ENCODE results near the gene VEZF1. TPM values are rescaled to one million over a fixed set of nuclear protein-coding genes. Genes with fewer than 3 reads are reported as not detected.
A peak's percentile ranks its signal among the peaks of the same experiment; 100 is the strongest.

Gene VEZF1
- total and polyA plus RNA-seq, 4 donors, result 18.0 to 78.9 (median 43.9) TPM

- no peak for DNase-seq
- H3K4me1 ChIP-seq (ENCODE audit: control insufficient read depth in 5 of 5, insufficient read depth in 5 of 5, low read length in 5 of 5), result peaks cover 8 to 31% (median 15%) of the 10 kb centered on the region in 5 donors
- no peak overlapping the region for H3K4me3 ChIP-seq
- H3K9ac ChIP-seq (ENCODE audit: insufficient read depth in 1 of 2, low read length in 2 of 2), result no peak overlapping the region
- no peak for ATAC-seq (ENCODE audit: insufficient read depth, low FRiP score)
- no peak overlapping the region for H3K27ac ChIP-seq (ENCODE audit: low read depth in 1 of 2, low read length in 1 of 2)
- no peaks in the 10 kb centered on the region for H3K27me3 ChIP-seq (ENCODE audit: control insufficient read depth in 3 of 3, insufficient read depth in 3 of 3, low read length in 2 of 3)
- TF ChIP-seq, protein P1, sequence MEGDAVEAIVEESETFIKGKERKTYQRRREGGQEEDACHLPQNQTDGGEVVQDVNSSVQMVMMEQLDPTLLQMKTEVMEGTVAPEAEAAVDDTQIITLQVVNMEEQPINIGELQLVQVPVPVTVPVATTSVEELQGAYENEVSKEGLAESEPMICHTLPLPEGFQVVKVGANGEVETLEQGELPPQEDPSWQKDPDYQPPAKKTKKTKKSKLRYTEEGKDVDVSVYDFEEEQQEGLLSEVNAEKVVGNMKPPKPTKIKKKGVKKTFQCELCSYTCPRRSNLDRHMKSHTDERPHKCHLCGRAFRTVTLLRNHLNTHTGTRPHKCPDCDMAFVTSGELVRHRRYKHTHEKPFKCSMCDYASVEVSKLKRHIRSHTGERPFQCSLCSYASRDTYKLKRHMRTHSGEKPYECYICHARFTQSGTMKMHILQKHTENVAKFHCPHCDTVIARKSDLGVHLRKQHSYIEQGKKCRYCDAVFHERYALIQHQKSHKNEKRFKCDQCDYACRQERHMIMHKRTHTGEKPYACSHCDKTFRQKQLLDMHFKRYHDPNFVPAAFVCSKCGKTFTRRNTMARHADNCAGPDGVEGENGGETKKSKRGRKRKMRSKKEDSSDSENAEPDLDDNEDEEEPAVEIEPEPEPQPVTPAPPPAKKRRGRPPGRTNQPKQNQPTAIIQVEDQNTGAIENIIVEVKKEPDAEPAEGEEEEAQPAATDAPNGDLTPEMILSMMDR (IDR thresholded peaks at IDR 0.05; ENCODE audit: control extremely low read depth, extremely low read depth), result no peak
- no peaks in the 10 kb centered on the region for H3K36me3 ChIP-seq (ENCODE audit: control insufficient read depth in 4 of 4, insufficient read depth in 4 of 4, low read length in 4 of 4)
- no peaks in the 10 kb centered on the region for H3K9me3 ChIP-seq (ENCODE audit: control insufficient read depth in 4 of 4, insufficient read depth in 3 of 4, low read length in 3 of 4)
- 97 to 98% methylated on average over 8 of the region's 8 CpGs for WGBS, 2 donors
These were observed 30.8 kb downstream of the VEZF1 start for GRCh38 chr17:57957120-57957850.

GRCh38 chr17:57956291-57957119 is 31.5 kb downstream of the VEZF1 start:
- H3K27ac ChIP-seq (ENCODE audit: low read depth in 1 of 2, low read length in 1 of 2), result no peak overlapping the region
- no peaks in the 10 kb centered on the region for H3K9me3 ChIP-seq (ENCODE audit: control insufficient read depth in 4 of 4, insufficient read depth in 3 of 4, low read length in 3 of 4)
- WGBS, 2 donors, result 54 to 61% methylated on average over 13 of the region's 13 CpGs
- H3K9ac ChIP-seq (ENCODE audit: insufficient read depth in 1 of 2, low read length in 2 of 2), result no peak overlapping the region
- H3K36me3 ChIP-seq (ENCODE audit: control insufficient read depth in 4 of 4, insufficient read depth in 4 of 4, low read length in 4 of 4), result no peaks in the 10 kb centered on the region
- H3K27me3 ChIP-seq (ENCODE audit: control insufficient read depth in 3 of 3, insufficient read depth in 3 of 3, low read length in 2 of 3), result no peaks in the 10 kb centered on the region
- H3K4me1 ChIP-seq (ENCODE audit: control insufficient read depth in 5 of 5, insufficient read depth in 5 of 5, low read length in 5 of 5), result peaks cover 12 to 32% (median 15%) of the 10 kb centered on the region in 5 donors
- no peak for DNase-seq
- no peak for ATAC-seq (ENCODE audit: insufficient read depth, low FRiP score)
- TF ChIP-seq, protein P1 (IDR thresholded peaks at IDR 0.05; ENCODE audit: control extremely low read depth, extremely low read depth), result no peak
- no peak overlapping the region for H3K4me3 ChIP-seq

DNA sequence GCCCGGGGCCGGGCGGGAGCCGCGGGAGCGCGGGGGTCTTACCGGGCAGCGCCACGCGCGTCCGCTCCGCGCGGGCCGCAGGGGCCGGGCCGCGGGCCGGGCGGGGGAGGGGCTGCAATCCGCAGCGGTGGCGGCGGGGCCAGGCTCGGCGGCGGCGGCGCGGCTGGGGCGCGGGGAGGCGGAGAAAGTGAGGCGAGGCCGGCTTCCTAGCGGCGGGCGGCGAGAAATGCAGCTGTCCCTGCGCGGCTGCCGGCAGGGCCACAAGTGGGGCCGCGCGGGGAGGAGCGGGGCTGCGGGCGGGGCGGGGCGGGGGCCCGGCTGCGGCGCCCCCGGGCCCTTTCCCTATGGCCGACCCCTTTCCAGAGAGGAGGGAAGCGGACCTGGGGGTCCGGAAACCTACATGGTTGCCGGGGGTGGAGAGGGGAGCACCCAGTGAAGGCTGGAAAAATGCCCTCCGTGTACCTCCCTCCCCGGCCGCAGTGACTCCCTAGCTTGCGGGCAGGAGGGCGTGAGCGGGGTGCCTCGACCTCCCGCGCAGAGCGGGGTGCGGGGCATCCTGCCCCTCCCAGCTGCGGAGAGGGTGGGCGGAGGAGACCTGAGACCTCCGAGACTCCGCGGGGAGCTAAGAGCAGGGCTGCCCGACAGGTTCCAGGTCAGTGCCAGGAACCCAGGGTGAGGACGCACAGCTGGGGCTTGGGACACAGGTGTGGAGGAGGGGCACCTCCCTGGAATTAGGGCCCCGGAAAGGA is 32.7 kb downstream of the VEZF1 start, which contains the start of gene CUEDC1:
Gene CUEDC1 (minus strand): TSS at position 230 of the 749 bp plus-strand sequence. CDS start 69,848 bp downstream, outside the sequence.
- peaks cover 12 to 38% (median 21%) of the 10 kb centered on the region in 5 donors for H3K4me1 ChIP-seq (ENCODE audit: control insufficient read depth in 5 of 5, insufficient read depth in 5 of 5, low read length in 5 of 5)
- no peaks in the 10 kb centered on the region for H3K36me3 ChIP-seq (ENCODE audit: control insufficient read depth in 4 of 4, insufficient read depth in 4 of 4, low read length in 4 of 4)
- H3K9me3 ChIP-seq (ENCODE audit: control insufficient read depth in 4 of 4, insufficient read depth in 3 of 4, low read length in 3 of 4), result no peaks in the 10 kb centered on the region
- peak within 1 kb of the TSS; percentile 70 for H3K4me3 ChIP-seq
- peak; percentile 69 to 86 (median 76) for DNase-seq
- 1 to 3% methylated on average over 37 to 79 of the region's 79 CpGs for WGBS, 2 donors
- ATAC-seq (ENCODE audit: insufficient read depth, low FRiP score), result peak; percentile 77
- peak within 1 kb of the TSS; percentile 46 to 71 for H3K9ac ChIP-seq (ENCODE audit: insufficient read depth in 1 of 2, low read length in 2 of 2)
- H3K27ac ChIP-seq (ENCODE audit: low read depth in 1 of 2, low read length in 1 of 2), result peak within 1 kb of the TSS; percentile 96 to 100
- TF ChIP-seq, protein P1 (IDR thresholded peaks at IDR 0.05; ENCODE audit: control extremely low read depth, extremely low read depth), result no peak
- H3K27me3 ChIP-seq (ENCODE audit: control insufficient read depth in 3 of 3, insufficient read depth in 3 of 3, low read length in 2 of 3), result no peaks in the 10 kb centered on the region
